ENCODE measurements around the gene C3. TPM values are rescaled to one million over a fixed set of nuclear protein-coding genes. Genes with fewer than 3 reads are reported as not detected.
A peak's percentile ranks its signal among the peaks of the same experiment; 100 is the strongest.

Gene C3
- 45.4 and 93.9 TPM in 2 replicates for polyA plus RNA-seq (2011; rRNA removed)
- 12.9 and 13.5 TPM in 2 replicates for polyA plus RNA-seq (2012; cell fraction: cytosol; rRNA removed)
- polyA plus RNA-seq (2012; cell fraction: nucleus; rRNA removed) = 38.8 and 39.7 TPM in 2 replicates
- polyA plus RNA-seq (2017; fragmentation: RNase III; extraction: RNeasy Plus Mini Kit Qiagen cat#74134 plus additional on column Dnase treatment) = 70.9 to 87.8 TPM (median 81.1 TPM) in 3 replicates
- 132 and 172 TPM in 2 replicates for polyA minus RNA-seq (2011; rRNA and poly(A)+ RNA removed)

GRCh38 chr19:6720369-6721137, at the start of gene C3:
C3 (minus strand) TSS chr19:6720650; CDS start chr19:6720589, 61 bp downstream.
- ChIA-PET POLR2A (interaction anchor here (0.6 to 1.1 kb wide), 3 partner anchors 17 to 1428 kb away, joined by 3 to 7 read pairs (median 5); partner anchors contain the start of gene GPR108), CTCF (interaction anchor here (0.8 to 1.3 kb wide), 3 partner anchors 14 to 87 kb away, joined by 3 to 7 read pairs (median 3); no protein-coding TSS in a partner anchor)
- H3K4me2 ChIP-seq = peak within 1 kb of the TSS; percentile 73
- ATAC-seq (peak; percentile 62; a peak in 5 of 6 replicates), DNase-seq (ENCODE audit: low read depth in 1 of 2, low spot score in 1 of 2) (peak; percentile 58 to 62), FAIRE-seq (no peak)
- peak within 1 kb of the TSS; percentile 72 to 83 for H3K27ac ChIP-seq
- H3K4me3 ChIP-seq = 0 out of 3 replicates have a peak within 1 kb of the TSS, but pooled peaks have one; percentile 19
- H3K4me1 ChIP-seq = peaks cover 59% of the 10 kb centered on the region
- H3K9me3 ChIP-seq = no peaks in the 10 kb centered on the region
- TF ChIP-seq FOSB (CRISPR knock-in tag; IDR thresholded peaks at IDR 0.05) (no peak), FOSL2 (IDR thresholded peaks at IDR 0.05) (no peak), FOSL2 (CRISPR knock-in tag; IDR thresholded peaks at IDR 0.05) (peak; percentile 35; the same call in 1 of the 2 replicates), JUN (IDR thresholded peaks at IDR 0.05) (0 out of 5 replicates have a peak, but pooled peaks of 1 of the 2 experiments have one; percentile 30), SMC3 (IDR thresholded peaks at IDR 0.05) (no peak), CEBPB (IDR thresholded peaks at IDR 0.05) (peak; percentile 52 to 75; a peak in 3 of 4 replicates), HDAC2 (IDR thresholded peaks at IDR 0.05) (no peak)
- 14% methylated on average over 2 of the region's 4 CpGs for WGBS (ENCODE audit: missing lambda C conversion rate)

DNA sequence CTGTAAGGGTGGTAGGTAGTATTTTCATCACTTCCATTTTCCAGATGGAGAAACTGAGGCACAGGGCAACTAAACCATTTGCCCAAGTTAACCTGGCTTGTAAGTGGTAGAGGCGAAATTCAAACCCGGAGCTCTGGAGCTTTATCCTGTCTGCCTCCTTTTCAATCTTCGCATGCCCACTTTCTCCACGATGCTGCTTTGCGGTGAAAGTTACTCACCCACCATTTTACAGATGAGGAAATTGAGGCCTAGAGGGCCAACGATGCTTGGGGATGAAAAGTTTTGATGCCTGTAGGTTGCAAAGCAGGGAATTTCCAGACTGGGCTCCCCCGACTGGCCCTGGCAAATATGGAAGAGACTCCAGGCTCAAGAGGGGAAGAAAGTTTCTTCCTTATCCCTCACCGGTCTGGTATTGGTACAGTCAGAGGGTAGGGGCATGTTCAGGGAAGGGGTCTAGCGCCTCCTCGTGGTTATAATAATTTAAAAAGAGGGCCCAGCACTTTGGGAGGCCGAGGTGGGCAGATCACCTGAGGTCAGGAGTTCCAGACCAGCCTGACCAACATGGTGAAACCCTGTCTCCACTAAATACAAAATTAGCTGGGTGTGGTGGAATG, 48.7 kb upstream of the C3 start:
- TF ChIP-seq RAD21 (conservative IDR thresholded peaks at IDR 0.05 in 1 of 2, IDR thresholded peaks at IDR 0.05 in 1 of 2) = peak; percentile 24 to 45; a peak in 1 of 5 replicates
- 0 out of 2 replicates have a peak, but pooled peaks have one; percentile 69 for TF ChIP-seq KDM1A (IDR thresholded peaks at IDR 0.05; ENCODE audit: low read depth)
- no peak for TF ChIP-seq FOSL2 (IDR thresholded peaks at IDR 0.05)
- TF ChIP-seq FOSL2 (CRISPR knock-in tag; IDR thresholded peaks at IDR 0.05) = no peak
- TF ChIP-seq, protein P1, sequence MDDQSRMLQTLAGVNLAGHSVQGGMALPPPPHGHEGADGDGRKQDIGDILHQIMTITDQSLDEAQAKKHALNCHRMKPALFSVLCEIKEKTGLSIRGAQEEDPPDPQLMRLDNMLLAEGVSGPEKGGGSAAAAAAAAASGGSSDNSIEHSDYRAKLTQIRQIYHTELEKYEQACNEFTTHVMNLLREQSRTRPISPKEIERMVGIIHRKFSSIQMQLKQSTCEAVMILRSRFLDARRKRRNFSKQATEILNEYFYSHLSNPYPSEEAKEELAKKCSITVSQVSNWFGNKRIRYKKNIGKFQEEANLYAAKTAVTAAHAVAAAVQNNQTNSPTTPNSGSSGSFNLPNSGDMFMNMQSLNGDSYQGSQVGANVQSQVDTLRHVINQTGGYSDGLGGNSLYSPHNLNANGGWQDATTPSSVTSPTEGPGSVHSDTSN (IDR thresholded peaks at IDR 0.05) = no peak
- TF ChIP-seq SMC3 (IDR thresholded peaks at IDR 0.05) = peak; percentile 29; the same call in 1 of the 3 replicates
- TF ChIP-seq EHF (CRISPR knock-in tag; IDR thresholded peaks at IDR 0.05) = no peak
- no peak for TF ChIP-seq CBX8 (IDR thresholded peaks at IDR 0.05)
- no peak for TF ChIP-seq MAFK (IDR thresholded peaks at IDR 0.05; ENCODE audit: partially characterized antibody)
- TF ChIP-seq MAZ (IDR thresholded peaks at IDR 0.05; ENCODE audit: borderline replicate concordance, low read depth, low read length) = no peak
- TF ChIP-seq, protein P2, sequence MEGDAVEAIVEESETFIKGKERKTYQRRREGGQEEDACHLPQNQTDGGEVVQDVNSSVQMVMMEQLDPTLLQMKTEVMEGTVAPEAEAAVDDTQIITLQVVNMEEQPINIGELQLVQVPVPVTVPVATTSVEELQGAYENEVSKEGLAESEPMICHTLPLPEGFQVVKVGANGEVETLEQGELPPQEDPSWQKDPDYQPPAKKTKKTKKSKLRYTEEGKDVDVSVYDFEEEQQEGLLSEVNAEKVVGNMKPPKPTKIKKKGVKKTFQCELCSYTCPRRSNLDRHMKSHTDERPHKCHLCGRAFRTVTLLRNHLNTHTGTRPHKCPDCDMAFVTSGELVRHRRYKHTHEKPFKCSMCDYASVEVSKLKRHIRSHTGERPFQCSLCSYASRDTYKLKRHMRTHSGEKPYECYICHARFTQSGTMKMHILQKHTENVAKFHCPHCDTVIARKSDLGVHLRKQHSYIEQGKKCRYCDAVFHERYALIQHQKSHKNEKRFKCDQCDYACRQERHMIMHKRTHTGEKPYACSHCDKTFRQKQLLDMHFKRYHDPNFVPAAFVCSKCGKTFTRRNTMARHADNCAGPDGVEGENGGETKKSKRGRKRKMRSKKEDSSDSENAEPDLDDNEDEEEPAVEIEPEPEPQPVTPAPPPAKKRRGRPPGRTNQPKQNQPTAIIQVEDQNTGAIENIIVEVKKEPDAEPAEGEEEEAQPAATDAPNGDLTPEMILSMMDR (IDR thresholded peaks at IDR 0.05) = peak; percentile 26; the same call in 1 of the 3 replicates
- no peak for TF ChIP-seq PHF8 (IDR thresholded peaks at IDR 0.05; ENCODE audit: borderline replicate concordance, low read depth)
- TF ChIP-seq HDAC2 (IDR thresholded peaks at IDR 0.05) = peak; percentile 57; the same call in 1 of the 2 replicates
- ChIA-PET POLR2A (no interaction called here), CTCF (interaction anchor here (0.6 to 4.8 kb wide), 12 partner anchors 10 to 311 kb away, joined by 3 to 20 read pairs (median 4); partner anchors contain the start of gene GPR108)
- WGBS (ENCODE audit: missing lambda C conversion rate) = 55% methylated on average over 11 of the region's 11 CpGs
- Histone ChIP-seq H3K9me3 (no peaks in the 10 kb centered on the region), H3K27ac (no peak overlapping the region), H3K4me1 (peaks cover 22% of the 10 kb centered on the region), H3K4me3 (no peak overlapping the region), H3K4me2 (no peak overlapping the region)
- DNase-seq (ENCODE audit: low read depth in 1 of 2, low spot score in 1 of 2) (peak in 1 of 2 experiments; percentile 46), FAIRE-seq (no peak), ATAC-seq (no peak)
